GM18519 (cell line): Measurements from ENCODE around the gene GAPVD1.
A peak's percentile ranks its signal among the peaks of the same experiment; 100 is the strongest.

Experiments used
- ATAC-seq: cut with Tn5 transposase; IDR thresholded peaks from one replicate; pipeline ENCODE4 v1.9.1; 2021; ENCODE audit warnings: mild to moderate bottlenecking, moderate library complexity; ENCODE audit not compliant: unreplicated experiment, low FRiP score

Gene GAPVD1

DNA sequence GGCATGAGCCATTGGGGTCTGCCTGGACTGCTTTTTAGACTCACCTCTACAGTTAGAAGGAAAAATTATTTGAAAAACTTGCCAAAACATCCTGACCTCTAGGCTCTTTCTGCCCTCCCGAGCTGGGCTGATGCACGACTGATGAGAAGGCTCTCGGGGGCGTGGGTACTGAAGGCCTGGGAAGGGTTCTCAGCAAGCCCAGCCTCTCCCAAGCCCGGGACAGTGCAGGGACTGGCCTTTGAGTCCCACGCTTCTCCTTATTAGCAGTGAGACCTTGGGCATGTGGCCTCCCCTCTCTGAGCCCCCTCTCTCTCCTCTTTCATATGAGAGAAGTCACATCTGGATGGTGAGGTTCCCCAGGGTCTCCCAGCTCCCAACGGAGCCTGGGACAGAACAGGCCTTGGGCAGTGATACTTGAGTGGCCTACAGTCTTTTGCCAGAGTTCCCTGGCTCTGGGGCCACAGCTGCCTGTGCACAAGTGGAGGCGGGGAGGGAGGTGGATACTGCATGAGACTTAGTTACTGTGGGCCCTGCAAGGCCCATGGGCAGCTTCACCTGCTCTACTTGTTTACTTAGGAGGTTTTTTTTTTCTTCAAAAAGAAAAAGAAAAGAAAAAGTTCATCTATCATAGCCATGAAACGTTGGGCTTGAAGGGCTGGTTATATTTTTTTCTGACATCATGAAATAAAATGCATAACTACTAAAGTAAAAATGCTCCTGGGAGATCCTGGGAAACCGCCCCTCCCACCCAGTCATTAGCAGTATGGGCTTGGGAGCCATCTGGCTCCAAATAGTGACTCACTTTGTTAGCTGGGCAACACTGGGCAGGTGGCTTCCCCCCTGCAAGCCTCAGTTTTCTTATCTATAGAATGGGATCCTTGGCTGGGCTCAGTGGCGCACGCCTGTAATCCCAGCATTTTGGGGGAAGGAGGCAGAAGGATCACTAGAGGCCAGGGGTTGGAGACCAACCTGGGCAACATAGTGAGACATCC is 139.4 kb downstream of the GAPVD1 start:
- ATAC-seq, result no peak

DNA sequence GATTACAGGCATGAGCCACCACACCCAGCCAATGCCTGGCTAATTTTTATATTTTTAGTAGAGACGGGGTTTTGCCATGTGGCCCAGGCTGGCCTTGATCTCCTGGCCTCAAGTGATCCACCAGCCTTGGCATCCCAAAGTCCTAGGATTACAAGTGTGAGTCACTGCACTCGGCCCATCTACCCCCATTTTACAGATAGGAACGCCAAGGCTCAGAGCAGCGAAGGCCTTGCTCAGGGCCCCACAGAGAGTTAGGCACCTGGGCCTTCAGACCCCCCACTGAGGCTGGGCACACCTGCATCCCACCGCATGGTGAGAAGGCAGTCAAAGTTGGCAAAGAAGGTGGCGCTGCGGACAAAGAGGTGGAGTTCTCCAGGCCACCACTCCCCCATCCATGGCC is 143.1 kb downstream of the GAPVD1 start:
- ATAC-seq, result no peak

DNA sequence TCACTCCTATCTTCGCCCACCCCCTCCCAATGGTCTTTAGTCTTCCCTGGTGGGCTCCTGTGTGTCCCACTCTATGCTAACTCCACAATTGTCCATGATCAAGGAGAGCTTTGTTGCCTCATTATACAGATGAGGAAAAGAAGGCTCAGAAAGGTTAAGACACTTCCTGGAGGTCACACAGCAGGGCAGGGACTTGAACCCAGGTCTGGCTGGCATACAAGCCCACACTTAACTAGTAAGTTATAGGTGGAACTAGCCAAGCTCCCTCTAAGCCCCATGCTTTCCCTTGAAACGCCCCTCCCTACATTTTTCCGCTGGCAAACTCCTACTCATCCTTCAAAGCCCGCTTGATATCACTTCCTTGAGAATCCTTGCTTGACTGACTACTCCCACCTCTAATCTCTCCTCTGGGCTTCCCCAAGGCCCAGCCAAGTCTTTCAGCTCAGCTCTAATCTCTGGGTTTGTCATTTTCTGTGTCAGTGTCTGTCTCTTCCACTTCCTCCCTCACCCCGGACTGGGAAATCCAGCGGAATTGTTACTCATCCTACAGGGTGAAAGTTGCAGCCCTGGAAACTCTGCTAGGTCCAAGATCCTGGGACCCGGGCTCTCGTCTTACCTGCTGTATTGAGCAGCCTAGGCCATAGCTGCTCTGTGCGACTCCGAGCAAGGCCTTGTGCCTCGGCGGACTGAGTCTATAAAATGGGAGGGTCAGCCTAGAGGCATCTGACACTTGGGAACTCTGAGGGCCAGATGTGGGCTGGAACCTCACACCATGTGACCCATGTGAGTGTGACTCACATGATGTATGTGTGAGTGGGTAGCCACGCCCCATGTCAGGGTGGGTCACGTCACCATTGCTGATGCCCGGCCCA is 144.5 kb downstream of the GAPVD1 start:
- ATAC-seq, result no peak

DNA sequence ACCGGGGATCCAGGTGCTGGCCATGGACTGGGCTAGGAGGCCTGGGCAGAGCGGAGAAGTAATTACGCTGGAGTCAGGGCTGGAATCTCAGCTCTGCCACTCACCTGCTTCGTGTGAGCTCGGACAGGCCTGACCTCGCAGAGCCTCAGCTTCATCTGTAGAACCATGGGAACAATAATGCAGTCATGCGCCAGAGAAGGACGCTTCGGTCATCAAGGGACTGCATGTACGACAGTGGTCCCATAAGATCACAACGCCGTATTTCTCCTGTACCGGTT is 145.1 kb downstream of the GAPVD1 start:
- no peak for ATAC-seq

DNA sequence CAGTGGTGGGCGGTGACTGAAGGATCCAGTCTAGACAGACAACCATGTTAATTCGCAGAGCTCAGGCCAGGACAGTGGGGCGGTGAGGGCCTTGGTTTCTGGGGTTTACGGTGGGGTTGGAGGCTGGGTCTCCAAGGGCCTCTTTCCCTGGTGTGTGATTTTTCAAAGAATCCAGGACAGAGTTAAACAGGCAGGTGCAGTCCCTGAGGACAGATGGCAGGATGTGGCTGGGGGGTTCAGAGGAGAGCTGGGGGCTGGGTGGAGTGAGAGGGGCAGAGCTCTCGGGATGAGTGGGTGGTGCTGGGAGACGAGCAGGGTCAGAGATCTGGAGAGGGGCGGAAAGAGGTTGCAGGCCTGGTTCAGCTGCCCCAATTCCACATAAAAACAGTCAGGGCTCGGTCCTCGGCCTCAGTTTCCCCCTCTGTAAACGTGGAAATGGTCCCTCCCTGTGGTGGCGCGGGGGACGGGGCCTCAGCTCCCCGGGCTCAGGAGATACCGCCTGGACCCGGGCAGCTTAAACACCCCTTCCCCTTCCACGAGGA is 145.9 kb downstream of the GAPVD1 start:
- ATAC-seq, result no peak

DNA sequence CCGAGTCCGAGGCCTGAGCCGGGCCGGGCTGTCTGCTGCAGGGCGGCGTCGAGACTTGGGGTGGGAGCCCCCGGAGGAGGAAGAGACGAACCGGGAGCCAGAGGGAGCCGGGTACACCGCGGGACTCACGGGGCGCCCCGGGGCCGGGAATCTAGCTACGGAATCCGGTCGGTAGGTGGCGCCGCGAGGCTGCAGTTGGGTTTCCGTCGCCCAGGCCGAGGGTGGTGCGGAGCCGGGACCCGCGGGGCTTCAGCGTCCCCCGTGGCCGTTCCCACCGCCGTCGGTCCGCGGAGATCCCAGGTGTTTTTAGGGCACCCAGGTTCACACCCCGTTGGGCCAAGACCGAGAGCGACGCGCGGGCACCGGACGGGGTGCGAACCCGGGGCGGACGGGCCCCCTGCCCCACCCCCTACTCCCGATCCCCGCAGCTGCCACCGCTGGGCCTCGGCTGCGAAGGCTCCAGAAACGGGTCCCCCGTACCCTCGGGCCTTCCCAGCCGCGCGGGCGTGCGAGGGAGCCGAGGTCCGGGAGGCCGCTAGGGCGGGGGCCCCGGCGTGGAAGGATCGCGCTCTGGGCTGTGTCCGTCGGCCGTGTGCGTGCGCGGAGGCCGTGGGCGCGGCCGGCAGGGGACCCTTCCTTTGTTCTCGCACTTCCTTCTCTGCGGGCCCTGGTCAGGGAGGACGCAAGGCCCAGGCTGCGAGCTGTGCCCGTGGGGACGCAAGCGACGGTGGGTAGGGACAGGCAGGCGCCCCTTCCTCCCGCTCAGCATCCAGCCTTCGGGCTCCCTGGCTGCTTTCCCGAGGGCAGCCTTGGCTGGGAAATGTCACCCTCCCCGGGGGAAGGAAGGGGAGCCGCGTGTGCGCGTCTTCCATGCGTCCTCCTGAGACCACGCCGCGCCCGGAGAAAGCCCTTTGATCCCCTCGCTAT is 146.6 kb downstream of the GAPVD1 start:
- no peak for ATAC-seq

DNA sequence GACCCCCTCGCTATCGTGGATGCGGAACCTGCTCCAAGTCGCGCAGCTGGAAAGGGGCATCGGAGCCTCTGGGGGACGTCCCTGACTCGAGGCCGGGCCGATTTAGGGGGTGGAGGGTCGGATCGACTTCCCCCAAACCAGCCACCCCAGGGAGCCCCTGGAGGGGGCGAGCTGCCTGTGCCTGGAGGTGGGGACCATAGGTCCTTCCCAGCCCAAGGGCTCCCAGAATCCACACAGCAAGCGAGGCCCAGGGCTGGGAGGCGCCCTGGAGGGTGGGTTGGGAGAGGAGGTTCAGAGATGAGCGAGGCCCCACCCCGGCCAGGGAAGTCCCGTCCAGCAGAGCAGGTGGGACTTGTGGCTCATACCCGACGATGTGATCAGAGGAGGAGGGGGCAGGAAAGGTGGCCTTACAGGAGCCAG is 147.6 kb downstream of the GAPVD1 start:
- no peak for ATAC-seq

DNA sequence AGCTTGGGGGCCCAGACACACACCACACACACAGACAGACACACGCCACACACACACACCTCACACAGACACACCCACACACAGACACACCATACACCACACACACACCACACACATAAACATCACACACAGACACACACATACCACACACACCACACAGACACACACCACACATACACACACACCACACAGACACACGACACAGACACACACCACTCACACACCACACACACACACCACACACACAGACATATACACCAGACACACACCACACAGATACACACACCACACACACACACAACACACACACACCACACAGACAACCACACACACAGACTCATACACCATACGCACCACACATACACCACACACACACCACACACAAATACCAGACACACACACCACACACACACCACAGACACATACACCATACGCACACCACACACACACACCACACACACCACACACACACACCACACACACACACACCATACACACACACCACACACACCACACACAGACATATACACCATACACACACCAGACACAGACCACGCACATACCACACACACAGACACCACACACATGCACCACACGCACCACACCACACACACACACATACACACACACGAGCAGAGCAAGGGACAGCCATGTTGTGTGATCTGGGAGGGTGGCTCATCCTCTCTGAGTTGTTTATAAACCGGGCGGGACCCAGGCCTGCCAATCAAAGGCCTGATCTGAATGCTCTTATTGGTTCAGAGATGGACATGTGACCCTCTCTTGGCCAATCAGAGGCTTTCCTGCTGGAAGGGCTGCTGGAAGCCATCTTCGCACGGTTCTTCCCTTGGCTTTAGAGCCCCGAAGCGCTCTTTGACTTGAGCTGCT is 148.3 kb downstream of the GAPVD1 start:
- ATAC-seq, result peak; percentile 42

DNA sequence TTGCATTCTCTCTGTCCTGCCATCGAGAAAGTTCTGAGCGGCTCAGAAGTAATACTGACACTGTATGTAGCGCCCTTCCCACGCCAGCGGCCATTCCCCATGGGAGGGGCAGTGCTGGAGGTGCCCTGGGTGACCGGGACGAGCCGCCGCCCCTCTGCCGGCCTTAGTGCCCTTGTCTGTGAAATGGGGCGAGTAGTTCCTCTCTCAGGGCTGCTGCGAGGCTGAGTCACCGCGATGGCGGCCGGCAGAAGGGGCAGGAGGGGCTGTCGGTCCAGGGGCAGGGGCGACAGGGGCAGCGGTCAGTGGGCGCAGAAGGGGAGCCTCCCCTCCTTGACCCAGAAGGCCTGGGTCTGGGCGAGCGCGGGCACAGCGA is 148.9 kb downstream of the GAPVD1 start:
- ATAC-seq, result no peak

DNA sequence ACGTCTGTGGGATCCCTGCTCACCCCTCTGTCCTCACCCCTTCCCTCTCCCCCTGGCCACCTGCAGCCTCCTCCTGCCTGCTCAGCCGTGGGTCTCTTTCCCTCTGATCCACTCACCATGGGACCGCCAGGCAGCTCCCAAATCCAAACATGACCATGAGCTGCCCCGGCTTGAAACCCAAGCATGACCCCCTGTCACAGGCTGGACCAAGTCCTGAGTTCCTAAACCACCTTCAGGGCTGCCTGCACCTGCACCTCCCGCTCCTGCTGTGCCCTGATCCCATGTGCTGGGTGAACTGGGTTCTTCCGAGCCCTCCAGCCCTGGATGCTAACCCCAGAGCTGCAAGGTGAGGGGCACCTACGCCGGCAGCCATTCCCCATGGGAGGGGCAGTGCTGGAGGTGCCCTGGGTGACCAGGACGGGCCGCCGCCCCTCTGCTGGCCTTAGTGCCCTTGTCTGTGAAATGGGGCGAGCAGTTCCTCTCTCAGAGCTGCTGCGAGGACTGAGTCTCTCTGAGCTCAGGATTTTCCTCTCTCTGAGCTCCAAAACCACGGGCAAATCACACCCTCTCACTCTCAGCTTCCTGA is 149.6 kb downstream of the GAPVD1 start:
- ATAC-seq, result no peak

DNA sequence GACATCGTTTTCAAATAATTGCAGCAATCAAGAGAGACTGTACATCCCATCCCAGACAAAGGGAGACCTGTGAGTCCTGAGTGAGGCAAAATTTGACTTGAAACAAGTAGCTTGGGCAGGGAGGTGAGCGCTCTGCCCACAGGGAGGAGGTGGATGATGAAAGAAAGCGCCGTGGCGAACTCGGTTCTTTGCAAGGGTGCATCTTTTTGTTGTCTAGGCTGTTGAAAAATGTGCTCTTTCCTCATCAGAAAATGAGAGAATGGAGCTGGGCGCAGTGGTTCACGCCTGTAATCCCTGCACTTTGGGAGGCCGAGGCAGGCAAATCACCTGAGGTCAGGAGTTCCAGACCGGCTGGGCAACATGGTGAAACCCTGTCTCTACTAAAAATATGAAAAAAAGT is 150.5 kb downstream of the GAPVD1 start:
- no peak for ATAC-seq

DNA sequence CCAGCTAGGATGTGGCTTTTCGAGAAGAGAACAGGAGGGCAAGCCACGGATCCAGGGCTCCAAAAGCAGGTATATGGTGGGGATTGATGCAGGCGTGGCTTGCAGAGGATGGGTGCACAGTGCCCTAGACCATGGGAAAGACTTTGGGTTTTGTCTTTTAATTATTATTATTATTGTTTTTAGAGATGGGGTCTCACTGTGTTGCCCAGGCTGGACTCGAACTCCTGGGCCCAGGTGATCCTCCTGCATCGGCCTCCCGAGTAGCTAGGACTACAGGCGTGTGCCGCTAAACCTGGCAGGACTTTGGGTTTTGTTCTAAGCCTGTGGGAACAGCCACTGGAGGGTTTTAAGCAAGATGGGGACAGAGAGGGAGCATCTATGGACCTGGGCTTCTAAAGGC is 152.0 kb downstream of the GAPVD1 start:
- ATAC-seq, result no peak

DNA sequence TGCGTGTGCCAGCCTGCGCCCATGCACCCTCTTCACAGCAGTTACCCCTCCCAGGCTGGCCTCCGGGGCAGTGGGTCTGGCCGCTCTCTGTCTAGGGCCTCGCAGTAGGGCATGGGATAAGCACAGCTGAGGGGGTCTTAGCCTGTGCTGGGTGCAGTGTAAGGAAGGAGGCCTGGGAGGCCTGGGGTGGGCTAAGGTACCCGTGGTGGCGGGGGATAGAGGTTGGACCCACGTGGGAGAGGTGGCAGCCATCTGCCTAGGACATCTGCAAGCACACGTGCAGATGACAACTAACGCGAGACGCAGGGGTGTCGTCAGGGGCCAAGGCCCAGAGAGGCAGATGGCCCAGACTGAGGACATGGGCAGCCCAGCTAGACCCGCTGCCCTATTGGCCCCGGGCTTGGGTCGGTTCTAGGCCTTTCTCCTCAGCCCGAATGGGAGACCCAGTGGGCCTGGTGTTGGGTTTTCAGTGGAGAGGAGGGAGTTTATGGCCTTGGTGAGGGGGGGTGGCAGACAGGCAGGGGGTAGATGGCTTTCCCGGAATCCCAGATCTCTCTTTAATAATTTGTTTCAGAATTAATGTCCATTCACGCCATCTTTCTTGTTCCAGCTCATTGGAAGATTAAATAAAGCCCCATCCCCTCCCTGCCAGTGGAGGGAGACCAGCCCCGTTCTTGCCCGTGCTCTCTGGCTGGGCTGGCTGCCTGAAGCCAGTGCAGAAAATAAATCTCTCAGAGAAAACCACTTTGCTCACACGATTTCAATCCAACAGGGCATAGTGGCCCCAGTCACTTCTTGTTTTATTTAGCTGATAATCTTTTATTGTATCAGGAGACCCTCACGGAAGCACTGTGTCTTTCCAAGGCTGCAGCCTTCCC is 154.2 kb downstream of the GAPVD1 start:
- ATAC-seq, result no peak

DNA sequence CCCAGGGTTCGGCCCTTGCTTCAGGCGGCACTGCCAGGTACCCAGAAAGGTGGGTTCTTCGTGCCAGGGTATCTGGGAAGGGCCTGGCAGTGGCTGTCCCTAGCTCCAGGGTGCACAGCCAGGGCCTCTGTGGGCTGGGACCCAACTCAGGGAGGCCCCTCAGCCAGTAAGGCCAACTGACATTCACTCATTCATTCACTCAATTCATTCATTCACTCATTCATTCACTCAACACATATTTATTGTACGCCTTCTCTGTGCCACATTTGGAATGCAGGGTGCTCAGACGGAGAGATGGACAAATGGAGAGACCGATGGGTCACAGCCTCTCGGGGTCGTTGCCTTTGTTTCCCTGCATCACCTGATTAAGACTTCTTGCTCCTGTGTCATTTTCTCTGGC is 154.9 kb downstream of the GAPVD1 start:
- ATAC-seq, result no peak
